MM.1S (cell line): ENCODE measurements around the gene GRIK1.

Experiments
- EZH2phosphoT487 ChIP-seq: fragments of 300-600 bp; sonication (generic); IDR thresholded peaks from 2 replicates; pipeline ENCODE4 v1.6.1; 2018; ENCODE audit warnings: antibody characterized with exemption, low read length
- TF ChIP-seq, protein P1 (sequence below): fragments of 300-600 bp; sonication (generic); IDR thresholded peaks from 2 replicates; pipeline ENCODE4 v1.5.1; 2016; ENCODE audit warnings: antibody characterized with exemption, low read length, mixed read lengths

DNA sequence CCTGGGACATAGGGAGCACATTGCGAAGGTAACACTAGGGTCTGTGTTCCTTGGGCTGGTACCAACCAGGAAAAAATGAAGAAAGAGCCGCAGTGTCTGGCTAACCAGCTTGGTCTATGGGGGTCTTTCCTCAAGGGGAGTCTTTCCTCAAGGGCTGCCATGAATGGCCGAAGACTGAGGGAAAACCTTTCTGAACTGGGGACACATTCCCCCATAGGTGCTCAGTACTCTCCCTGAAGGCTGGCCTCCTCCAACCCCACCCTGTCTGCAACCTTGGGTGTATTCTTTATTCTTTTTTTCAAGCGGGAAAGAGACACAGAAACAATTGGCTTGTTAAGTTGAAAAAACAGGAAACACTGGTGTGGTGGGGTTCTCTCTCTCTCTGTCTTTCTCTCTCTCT, 440.6 kb downstream of the GRIK1 start:
- TF ChIP-seq, protein P1, sequence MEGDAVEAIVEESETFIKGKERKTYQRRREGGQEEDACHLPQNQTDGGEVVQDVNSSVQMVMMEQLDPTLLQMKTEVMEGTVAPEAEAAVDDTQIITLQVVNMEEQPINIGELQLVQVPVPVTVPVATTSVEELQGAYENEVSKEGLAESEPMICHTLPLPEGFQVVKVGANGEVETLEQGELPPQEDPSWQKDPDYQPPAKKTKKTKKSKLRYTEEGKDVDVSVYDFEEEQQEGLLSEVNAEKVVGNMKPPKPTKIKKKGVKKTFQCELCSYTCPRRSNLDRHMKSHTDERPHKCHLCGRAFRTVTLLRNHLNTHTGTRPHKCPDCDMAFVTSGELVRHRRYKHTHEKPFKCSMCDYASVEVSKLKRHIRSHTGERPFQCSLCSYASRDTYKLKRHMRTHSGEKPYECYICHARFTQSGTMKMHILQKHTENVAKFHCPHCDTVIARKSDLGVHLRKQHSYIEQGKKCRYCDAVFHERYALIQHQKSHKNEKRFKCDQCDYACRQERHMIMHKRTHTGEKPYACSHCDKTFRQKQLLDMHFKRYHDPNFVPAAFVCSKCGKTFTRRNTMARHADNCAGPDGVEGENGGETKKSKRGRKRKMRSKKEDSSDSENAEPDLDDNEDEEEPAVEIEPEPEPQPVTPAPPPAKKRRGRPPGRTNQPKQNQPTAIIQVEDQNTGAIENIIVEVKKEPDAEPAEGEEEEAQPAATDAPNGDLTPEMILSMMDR, result no peak
- no peak for TF ChIP-seq EZH2phosphoT487
